GM23338 (cell line): ENCODE measurements around the gene DAB1. TPM values are rescaled to one million over a fixed set of nuclear protein-coding genes. Genes with fewer than 3 reads are reported as not detected.

Experiments
- ATAC-seq: fragments of 200-7000 bp; cut with Tn5 transposase; 3 replicates; pipeline ENCODE4 v1.9.1; 2020
- DNase-seq: peaks from one replicate; pipeline ENCODE4 v3.0.0-alpha.2; 2015; ENCODE audit warnings: low spot score
- H2AFZ ChIP-seq: fragments of 200-600 bp; sonication (generic); 2 replicates; pipeline ENCODE4 v1.8.0; 2016; ENCODE audit warnings: antibody characterized with exemption, mild to moderate bottlenecking, moderate library complexity
- H3F3A ChIP-seq: fragments of 200-600 bp; sonication (generic); replicated peaks from 2 replicates; pipeline ENCODE4 v1.8.0; 2017; ENCODE audit warnings: antibody characterized with exemption, mixed run types, low read depth
- H3K27ac ChIP-seq: fragments of 200-600 bp; sonication (generic); 2 replicates; pipeline ENCODE4 v1.6.1; 2016; ENCODE audit warnings: low read depth
- H3K27me3 ChIP-seq: fragments of 200-600 bp; sonication (generic); 2 replicates; pipeline ENCODE4 v1.8.0; 2016; ENCODE audit warnings: mild to moderate bottlenecking, mixed run types, moderate library complexity; ENCODE audit not compliant: insufficient read depth
- H3K36me3 ChIP-seq: fragments of 200-600 bp; sonication (generic); 2 replicates; pipeline ENCODE4 v1.8.0; 2016; ENCODE audit warnings: mild to moderate bottlenecking; ENCODE audit not compliant: insufficient read depth
- H3K4me1 ChIP-seq: fragments of 200-600 bp; sonication (generic); 2 replicates; pipeline ENCODE4 v1.8.0; 2016; ENCODE audit warnings: mild to moderate bottlenecking, moderate library complexity; ENCODE audit not compliant: insufficient read depth
- H3K4me2 ChIP-seq: fragments of 200-600 bp; sonication (generic); 2 replicates; pipeline ENCODE4 v1.7.1; 2017; ENCODE audit warnings: mixed run types
- H3K4me3 ChIP-seq: fragments of 200-600 bp; sonication (generic); 2 replicates; pipeline ENCODE4 v1.6.1; 2016; ENCODE audit warnings: mixed run types
- H3K79me2 ChIP-seq: fragments of 200-600 bp; sonication (generic); replicated peaks from 2 replicates; pipeline ENCODE4 v1.8.0; 2017; ENCODE audit warnings: mild to moderate bottlenecking; ENCODE audit not compliant: insufficient read depth
- H3K9me2 ChIP-seq: fragments of 200-600 bp; sonication (generic); 2 replicates; pipeline ENCODE4 v1.8.0; 2017; ENCODE audit not compliant: insufficient read depth
- H4K20me1 ChIP-seq: fragments of 200-600 bp; sonication (generic); replicated peaks from 2 replicates; pipeline ENCODE4 v1.8.0; 2017; ENCODE audit warnings: mild to moderate bottlenecking; ENCODE audit not compliant: insufficient read depth
- H3K27ac Mint-ChIP-seq: 2 replicates; pipeline ENCODE4 v1.8.0; 2020; ENCODE audit warnings: inconsistent platforms, mild to moderate bottlenecking, moderate library complexity, mixed read lengths
- H3K27me3 Mint-ChIP-seq: 3 replicates; pipeline ENCODE4 v1.8.0; 2022; ENCODE audit warnings: low read depth, mild to moderate bottlenecking, moderate library complexity, mixed read lengths, inconsistent platforms; ENCODE audit not compliant: insufficient read depth, poor library complexity
- H3K36me3 Mint-ChIP-seq: 3 replicates; pipeline ENCODE4 v1.8.0; 2021; ENCODE audit warnings: low read depth, mild to moderate bottlenecking, inconsistent platforms, moderate library complexity, mixed read lengths
- H3K4me1 Mint-ChIP-seq: 3 replicates; pipeline ENCODE4 v1.8.0; 2020; ENCODE audit warnings: mild to moderate bottlenecking, inconsistent platforms, mixed read lengths
- H3K4me3 Mint-ChIP-seq: 3 replicates; pipeline ENCODE4 v1.8.0; 2021; ENCODE audit warnings: moderate library complexity, mild to moderate bottlenecking, inconsistent platforms, mixed read lengths
- H3K9me3 Mint-ChIP-seq: 3 replicates; pipeline ENCODE4 v1.8.0; 2020; ENCODE audit warnings: moderate library complexity, mild to moderate bottlenecking, inconsistent platforms, mixed read lengths
- CREB1 ChIP-seq: fragments of 250-450 bp; sonication (Bioruptor Pico); IDR thresholded peaks from 2 replicates; pipeline ENCODE4 v1.5.0; 2020; ENCODE audit warnings: low read depth, mild to moderate bottlenecking, moderate library complexity
- EZH2 ChIP-seq: fragments of 200-600 bp; sonication (generic); IDR thresholded peaks from one replicate; pipeline ENCODE4 v1.8.0; 2017; ENCODE audit warnings: antibody characterized with exemption, mild to moderate bottlenecking, low read depth; ENCODE audit not compliant: unreplicated experiment
- EZH2phosphoT487 ChIP-seq: fragments of 200-600 bp; sonication (generic); IDR thresholded peaks from one replicate; pipeline ENCODE4 v1.8.1; 2018; ENCODE audit warnings: antibody characterized with exemption; ENCODE audit not compliant: unreplicated experiment
- NANOG ChIP-seq: IDR thresholded peaks from 2 replicates; pipeline ENCODE4 v1.6.1; 2016; ENCODE audit warnings: antibody characterized with exemption, borderline replicate concordance
- POLR2AphosphoS5 ChIP-seq: IDR thresholded peaks from 2 replicates; pipeline ENCODE4 v1.6.1; 2016; ENCODE audit warnings: antibody characterized with exemption, low read depth
- STAT1 ChIP-seq: IDR thresholded peaks from one replicate; pipeline ENCODE4 v1.6.1; 2016; ENCODE audit warnings: antibody characterized with exemption; ENCODE audit not compliant: unreplicated experiment
- ZNF331 ChIP-seq: fragments of 250-450 bp; sonication (Bioruptor Pico); IDR thresholded peaks from 2 replicates; pipeline ENCODE4 v1.5.0; 2020; ENCODE audit warnings: low read depth, mild to moderate bottlenecking, moderate library complexity
- polyA plus RNA-seq: library from polyadenylated mRNA; unstranded; fragments of >200 nt; fragmentation: Nextera tagmentation; extraction: Ambion mirVana; gene quantifications from 2 replicates; pipeline ENCODE4 v1.2.1, GENCODE V29; 2016
- total RNA-seq: library from RNA; depleted of rRNA; stranded (reverse); fragments of >200 nt; shearing (Covaris generic); gene quantifications from 2 replicates; pipeline ENCODE4 v1.2.3, GENCODE V29; 2014
- TF ChIP-seq, protein P1 (sequence below): IDR thresholded peaks from one replicate; pipeline ENCODE4 v1.6.1; 2018; ENCODE audit warnings: antibody characterized with exemption; ENCODE audit not compliant: unreplicated experiment
- TF ChIP-seq, protein P2 (sequence below), 2 experiments: fragments of 200-600 bp in 1 of 2; sonication (generic) in 1 of 2; conservative IDR thresholded peaks; 2 replicates each; pipeline versions ENCODE4 v1.5.1 to v1.6.1; 2016 to 2017; ENCODE audit warnings: antibody characterized with exemption in 2 of 2, low read depth in 2 of 2, mild to moderate bottlenecking in 2 of 2, moderate library complexity in 1 of 2
- TF ChIP-seq, protein P3 (sequence below): IDR thresholded peaks from 2 replicates; pipeline ENCODE4 v1.6.1; 2016; ENCODE audit warnings: antibody characterized with exemption

The DAB1 gene
- total and polyA plus RNA-seq, 2 experiments from 2014 or later, result 12.8 to 14.5 TPM

DNA sequence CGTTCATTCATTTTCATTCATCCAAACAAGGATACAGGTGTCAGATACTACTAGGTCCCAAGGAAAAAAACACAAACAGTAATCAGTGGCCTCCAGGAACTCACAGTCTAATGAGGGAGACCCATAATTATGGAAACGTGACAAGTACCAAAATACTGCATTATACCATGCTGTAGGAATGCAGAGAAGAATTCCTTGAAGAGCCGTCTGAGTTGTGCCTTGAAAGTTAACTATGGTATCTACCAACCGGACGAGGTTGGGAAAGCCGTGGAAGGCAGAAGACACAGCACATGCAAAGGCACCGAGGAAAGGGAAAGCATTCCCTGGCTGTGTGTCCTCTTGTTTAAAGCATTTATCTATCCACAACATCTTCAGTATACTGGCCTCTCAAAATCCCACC lies 206.0 kb downstream of the DAB1 start:
- H3K36me3 ChIP-seq, result no peaks in the 10 kb centered on the region
- H3F3A ChIP-seq, result no peaks in the 10 kb centered on the region
- DNase-seq (no peak), ATAC-seq (no peak)
- Mint-ChIP-seq H3K27me3 (peaks cover 4% of the 10 kb centered on the region), H3K36me3 (no peaks in the 10 kb centered on the region), H3K27ac (no peak overlapping the region), H3K9me3 (peaks cover 4% of the 10 kb centered on the region; the same call in 2 of the 3 replicates), H3K4me1 (peaks cover 18% of the 10 kb centered on the region), H3K4me3 (no peak overlapping the region)
- H3K4me2 ChIP-seq, result no peak overlapping the region
- peaks cover 3% of the 10 kb centered on the region; the same call in 1 of the 2 replicates for H3K79me2 ChIP-seq
- no peak overlapping the region for H3K27ac ChIP-seq
- no peaks in the 10 kb centered on the region; the same call in 1 of the 2 replicates for H4K20me1 ChIP-seq
- peaks cover 13% of the 10 kb centered on the region for H3K4me1 ChIP-seq
- no peaks in the 10 kb centered on the region for H3K27me3 ChIP-seq
- H3K4me3 ChIP-seq, result no peak overlapping the region
- no peaks in the 10 kb centered on the region for H3K9me2 ChIP-seq
- no peak for TF ChIP-seq NANOG
- no peak for TF ChIP-seq CREB1 (CRISPR knock-in tag)
- no peak for TF ChIP-seq POLR2AphosphoS5
- TF ChIP-seq EZH2, result no peak
- TF ChIP-seq, protein P1, sequence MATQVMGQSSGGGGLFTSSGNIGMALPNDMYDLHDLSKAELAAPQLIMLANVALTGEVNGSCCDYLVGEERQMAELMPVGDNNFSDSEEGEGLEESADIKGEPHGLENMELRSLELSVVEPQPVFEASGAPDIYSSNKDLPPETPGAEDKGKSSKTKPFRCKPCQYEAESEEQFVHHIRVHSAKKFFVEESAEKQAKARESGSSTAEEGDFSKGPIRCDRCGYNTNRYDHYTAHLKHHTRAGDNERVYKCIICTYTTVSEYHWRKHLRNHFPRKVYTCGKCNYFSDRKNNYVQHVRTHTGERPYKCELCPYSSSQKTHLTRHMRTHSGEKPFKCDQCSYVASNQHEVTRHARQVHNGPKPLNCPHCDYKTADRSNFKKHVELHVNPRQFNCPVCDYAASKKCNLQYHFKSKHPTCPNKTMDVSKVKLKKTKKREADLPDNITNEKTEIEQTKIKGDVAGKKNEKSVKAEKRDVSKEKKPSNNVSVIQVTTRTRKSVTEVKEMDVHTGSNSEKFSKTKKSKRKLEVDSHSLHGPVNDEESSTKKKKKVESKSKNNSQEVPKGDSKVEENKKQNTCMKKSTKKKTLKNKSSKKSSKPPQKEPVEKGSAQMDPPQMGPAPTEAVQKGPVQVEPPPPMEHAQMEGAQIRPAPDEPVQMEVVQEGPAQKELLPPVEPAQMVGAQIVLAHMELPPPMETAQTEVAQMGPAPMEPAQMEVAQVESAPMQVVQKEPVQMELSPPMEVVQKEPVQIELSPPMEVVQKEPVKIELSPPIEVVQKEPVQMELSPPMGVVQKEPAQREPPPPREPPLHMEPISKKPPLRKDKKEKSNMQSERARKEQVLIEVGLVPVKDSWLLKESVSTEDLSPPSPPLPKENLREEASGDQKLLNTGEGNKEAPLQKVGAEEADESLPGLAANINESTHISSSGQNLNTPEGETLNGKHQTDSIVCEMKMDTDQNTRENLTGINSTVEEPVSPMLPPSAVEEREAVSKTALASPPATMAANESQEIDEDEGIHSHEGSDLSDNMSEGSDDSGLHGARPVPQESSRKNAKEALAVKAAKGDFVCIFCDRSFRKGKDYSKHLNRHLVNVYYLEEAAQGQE, result no peak
- no peak for TF ChIP-seq ZNF331 (CRISPR knock-in tag)
- TF ChIP-seq, protein P2, sequence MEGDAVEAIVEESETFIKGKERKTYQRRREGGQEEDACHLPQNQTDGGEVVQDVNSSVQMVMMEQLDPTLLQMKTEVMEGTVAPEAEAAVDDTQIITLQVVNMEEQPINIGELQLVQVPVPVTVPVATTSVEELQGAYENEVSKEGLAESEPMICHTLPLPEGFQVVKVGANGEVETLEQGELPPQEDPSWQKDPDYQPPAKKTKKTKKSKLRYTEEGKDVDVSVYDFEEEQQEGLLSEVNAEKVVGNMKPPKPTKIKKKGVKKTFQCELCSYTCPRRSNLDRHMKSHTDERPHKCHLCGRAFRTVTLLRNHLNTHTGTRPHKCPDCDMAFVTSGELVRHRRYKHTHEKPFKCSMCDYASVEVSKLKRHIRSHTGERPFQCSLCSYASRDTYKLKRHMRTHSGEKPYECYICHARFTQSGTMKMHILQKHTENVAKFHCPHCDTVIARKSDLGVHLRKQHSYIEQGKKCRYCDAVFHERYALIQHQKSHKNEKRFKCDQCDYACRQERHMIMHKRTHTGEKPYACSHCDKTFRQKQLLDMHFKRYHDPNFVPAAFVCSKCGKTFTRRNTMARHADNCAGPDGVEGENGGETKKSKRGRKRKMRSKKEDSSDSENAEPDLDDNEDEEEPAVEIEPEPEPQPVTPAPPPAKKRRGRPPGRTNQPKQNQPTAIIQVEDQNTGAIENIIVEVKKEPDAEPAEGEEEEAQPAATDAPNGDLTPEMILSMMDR (conservative IDR thresholded peaks at IDR 0.05; ENCODE audit: low read depth in 2 of 2), result no peak
- TF ChIP-seq, protein P3, sequence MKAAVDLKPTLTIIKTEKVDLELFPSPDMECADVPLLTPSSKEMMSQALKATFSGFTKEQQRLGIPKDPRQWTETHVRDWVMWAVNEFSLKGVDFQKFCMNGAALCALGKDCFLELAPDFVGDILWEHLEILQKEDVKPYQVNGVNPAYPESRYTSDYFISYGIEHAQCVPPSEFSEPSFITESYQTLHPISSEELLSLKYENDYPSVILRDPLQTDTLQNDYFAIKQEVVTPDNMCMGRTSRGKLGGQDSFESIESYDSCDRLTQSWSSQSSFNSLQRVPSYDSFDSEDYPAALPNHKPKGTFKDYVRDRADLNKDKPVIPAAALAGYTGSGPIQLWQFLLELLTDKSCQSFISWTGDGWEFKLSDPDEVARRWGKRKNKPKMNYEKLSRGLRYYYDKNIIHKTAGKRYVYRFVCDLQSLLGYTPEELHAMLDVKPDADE, result no peak
- TF ChIP-seq EZH2phosphoT487, result no peak
- TF ChIP-seq STAT1, result no peak
- no peak overlapping the region for H2AFZ ChIP-seq
